Measurements from ENCODE around the gene KCNQ4.

Gene KCNQ4

DNA sequence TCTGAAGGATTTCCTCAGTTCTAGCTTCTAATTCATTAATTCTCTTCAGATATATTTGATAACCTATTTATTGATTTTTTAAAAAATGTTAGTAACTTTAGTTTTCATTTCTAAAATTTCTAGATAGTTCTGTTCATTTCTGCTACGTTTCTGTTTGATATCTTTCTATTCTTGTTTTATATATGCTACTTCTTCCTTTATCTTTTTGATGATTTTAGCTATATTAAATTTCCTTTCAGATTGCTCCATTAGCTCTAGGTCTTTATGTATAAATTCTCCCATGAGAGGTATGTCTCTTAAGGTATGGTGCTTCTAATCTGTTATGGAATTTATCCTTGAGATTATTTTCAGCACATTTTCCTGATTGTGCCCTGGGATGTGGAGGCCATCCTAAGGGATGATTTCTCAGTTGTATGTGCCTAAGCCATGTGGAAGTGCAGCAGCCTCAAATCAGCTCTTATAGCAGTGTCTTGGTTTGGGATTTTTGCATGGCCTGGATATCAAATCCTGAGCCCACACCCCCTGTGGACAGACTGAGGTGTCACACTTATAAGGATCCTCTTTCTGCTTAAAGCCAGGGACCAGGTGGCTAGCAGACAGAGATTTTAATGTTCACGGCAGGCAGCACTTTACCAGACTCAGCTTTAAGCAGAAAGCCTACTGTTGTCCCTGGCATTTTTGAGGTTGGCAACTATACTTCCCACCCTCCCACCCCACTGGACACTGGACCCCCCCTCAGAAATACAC, 6.2 kb upstream of the KCNQ4 start:
- DNase-seq, result no peak

DNA sequence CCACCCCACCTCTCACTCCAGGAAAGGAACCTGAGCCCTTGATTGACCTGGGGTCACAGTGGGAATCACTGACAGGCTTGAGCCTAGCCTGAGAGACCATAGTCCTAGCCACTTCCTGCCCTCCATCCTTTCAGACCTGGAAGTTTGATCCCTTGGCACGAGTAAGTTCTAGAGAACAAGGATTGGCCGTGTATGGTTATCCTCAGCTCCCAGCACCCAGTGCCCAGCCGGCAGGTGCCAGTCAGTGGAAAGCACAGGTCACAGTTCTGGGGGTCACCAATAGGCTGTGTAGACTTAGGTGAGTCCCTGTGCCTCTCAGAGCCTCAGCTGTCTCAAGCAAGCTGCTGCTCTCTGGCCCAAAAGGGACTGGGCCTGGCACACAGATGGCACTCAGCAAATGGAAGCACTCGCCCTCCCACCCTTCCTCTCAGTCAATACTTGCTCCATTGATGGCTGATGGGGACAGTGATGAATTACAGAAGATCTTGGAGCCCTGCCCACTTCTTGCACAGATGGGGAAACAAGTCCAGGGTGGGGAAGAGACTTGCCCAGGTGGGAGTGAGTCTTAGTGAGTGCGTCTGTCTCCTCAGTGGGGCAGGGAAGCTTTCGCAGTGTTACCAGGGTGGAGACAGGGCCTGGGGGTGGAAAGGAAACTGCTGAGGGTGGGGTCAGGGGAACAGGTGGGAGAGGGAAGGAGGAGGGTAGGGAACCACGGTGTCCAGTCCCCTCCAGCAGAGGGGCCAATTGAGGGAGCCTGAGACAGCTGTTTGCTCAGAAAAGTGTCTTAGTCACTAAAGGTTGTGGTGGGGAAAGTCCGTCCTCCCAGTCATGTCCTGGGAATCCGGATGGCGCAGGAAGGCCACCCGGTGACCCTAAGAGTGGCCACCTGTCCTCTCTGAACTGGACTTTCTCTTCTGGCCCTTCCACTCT, 2.6 kb upstream of the KCNQ4 start:
- DNase-seq, result no peak

- DNase-seq, result no peak
Observed at GRCh38 chr1:40781608-40781971, 2.0 kb upstream of the KCNQ4 start.

DNA sequence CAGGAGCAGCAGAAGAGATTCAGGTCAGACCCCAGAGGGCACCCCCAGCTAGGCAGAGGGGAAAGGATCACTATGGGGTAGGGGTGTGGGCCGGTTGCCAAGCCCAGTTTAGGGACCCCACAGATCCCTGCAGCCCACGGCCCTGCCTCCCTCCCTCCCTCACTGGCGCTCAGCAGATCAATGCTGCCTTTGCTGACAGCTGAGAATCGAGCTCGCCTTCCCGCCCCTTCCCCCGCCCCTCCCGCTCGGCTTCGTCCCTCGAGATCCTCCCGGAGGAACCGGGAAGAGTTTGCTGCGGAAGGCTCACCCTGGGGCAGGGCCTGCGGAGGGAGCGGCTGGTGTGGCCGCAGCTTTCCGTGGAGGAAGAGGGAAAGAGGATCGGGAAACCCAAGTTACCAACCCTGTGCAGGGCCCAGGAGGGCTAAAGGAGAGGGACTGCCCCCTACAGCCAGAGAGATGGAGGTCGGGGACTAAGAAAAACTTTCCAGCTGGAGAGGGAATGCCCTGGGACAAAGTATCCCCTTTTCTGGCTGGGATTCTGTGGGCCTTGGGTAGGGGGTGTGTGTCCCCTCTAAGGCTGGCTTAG, 1.1 kb upstream of the KCNQ4 start:
- DNase-seq, result peak; percentile 31

GRCh38 chr1:40784141-40784770, 669 bp downstream of the KCNQ4 start:
- no peak for DNase-seq

GRCh38 chr1:40784771-40785151, 1.2 kb downstream of the KCNQ4 start:
- no peak for DNase-seq

DNA sequence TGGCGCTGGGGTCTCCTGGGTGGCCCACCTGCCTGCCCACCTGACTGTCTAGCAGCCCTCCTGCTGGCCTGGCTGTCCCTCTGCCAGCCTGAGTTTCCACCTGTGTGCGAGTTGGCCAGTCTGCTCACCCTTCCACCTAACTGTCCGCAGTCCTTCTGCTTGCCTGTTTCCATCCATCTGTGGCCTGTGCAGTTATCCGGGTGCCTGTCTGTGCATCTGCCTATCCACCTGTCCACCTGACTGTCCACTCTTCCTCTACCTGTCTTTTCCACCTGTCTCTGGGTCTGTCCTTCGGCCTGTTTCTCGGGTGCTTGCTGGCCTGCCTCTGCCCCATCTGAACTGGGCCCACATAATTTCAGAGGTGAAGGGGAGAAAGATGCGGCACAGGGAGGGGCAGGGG, 1.9 kb downstream of the KCNQ4 start:
- no peak for DNase-seq

DNA sequence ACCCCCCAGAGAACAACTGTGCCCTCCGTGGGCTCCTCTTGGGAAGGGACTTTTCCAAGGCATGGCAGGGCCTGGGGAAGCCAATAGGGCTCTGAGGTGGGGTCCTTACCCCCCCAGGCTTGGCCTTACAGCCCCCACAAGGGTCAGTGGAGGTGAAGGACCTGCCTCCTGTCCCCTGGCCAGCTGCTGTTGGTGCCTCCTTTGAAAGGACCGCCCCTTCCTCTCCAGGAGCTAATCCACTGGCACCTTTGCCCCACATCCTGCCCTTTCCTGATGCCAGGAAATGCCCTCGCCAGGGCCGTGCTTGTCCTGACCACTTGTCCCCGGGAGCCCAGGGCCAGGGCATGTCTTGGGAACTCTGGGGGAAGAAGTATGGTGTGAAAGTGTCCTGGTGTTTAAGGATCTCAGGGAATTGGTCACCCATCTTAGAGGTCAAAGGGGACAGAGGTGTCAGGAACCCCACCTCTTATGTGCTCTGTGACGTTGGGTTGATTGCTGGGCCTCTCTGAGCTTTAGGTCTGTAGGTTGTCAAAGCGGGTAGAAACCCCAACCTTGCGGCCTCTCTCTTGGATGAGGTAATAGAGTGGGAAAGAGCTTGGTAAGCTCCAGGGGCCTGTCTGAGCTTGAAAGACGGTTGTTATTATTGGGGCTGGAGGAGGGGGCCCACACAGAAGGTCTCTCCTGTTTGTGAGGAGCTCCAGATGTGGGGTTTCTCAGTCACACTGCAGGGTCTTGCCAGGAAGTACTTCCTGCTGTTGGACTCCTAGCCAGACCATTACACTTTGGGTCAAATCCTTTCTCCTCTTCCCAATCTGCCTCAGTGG, 2.8 kb downstream of the KCNQ4 start:
- DNase-seq, result no peak

GRCh38 chr1:40786995-40787705, 3.6 kb downstream of the KCNQ4 start:
- no peak for DNase-seq

- DNase-seq, result no peak
Observed at GRCh38 chr1:40787737-40788560, 4.4 kb downstream of the KCNQ4 start.

DNA sequence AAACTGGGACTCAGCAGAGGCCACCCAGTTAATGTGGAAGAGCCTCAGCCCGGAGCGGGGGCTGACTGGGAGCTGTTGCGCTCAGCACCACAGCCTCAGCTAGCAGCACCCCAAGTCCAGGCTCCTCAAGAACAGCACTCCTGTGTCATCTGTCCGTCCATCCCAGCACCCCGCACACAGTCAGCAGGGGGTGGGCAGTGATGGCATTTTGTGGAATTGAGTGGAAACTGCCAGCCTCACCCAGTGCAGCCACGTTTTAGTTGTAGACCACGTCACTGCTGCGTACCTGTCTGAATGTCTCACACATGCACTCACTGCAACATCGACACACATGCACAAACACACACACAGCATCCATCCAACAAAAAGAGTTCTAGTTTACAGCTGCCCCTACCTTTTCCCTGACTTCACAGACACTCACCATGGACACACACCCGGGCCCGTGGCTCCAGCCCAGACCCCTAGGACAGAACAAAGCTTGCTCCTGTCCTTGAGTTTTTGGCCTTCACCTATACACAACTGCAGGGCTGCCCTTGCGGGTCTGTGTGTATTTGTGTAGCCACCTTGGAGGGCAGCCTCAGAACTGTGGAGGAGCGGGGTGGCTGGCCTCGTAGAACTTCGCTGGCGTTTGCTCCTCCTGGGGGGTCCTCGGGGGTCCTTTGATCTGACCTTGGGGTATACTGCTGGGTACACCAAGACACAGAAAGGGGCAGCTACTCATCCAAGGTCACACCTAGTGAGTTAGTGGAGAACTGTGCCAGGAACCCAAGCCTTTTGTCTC, 5.2 kb downstream of the KCNQ4 start:
- DNase-seq, result no peak

GRCh38 chr1:40789342-40789598, 5.7 kb downstream of the KCNQ4 start:
- no peak for DNase-seq

- DNase-seq, result no peak
Observed at GRCh38 chr1:40789661-40790430, 6.3 kb downstream of the KCNQ4 start.

- DNase-seq, result no peak
Observed at GRCh38 chr1:40792036-40792435, 8.4 kb downstream of the KCNQ4 start.

DNA sequence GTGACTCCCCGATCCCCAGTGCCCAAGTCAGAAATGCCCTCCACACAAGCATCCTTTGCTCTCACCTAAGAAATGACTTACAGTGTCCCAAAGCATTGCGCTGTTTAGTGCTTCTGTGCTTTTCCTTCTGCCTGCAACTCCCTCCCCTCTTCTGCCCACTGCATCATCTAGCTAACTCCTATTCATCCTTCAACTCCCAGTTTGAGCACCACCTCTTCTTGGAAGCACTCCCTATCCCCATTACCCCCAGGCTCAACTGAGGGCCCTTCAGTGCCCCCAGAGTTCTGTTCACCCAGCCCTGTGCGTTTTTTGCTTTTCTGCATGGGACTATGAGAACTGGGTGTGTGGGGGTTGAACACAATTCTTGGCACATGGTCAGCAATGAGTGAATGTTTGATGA, 10.0 kb downstream of the KCNQ4 start:
- no peak for DNase-seq

GRCh38 chr1:40794048-40794447, 10.5 kb downstream of the KCNQ4 start:
- DNase-seq, result no peak

DNA sequence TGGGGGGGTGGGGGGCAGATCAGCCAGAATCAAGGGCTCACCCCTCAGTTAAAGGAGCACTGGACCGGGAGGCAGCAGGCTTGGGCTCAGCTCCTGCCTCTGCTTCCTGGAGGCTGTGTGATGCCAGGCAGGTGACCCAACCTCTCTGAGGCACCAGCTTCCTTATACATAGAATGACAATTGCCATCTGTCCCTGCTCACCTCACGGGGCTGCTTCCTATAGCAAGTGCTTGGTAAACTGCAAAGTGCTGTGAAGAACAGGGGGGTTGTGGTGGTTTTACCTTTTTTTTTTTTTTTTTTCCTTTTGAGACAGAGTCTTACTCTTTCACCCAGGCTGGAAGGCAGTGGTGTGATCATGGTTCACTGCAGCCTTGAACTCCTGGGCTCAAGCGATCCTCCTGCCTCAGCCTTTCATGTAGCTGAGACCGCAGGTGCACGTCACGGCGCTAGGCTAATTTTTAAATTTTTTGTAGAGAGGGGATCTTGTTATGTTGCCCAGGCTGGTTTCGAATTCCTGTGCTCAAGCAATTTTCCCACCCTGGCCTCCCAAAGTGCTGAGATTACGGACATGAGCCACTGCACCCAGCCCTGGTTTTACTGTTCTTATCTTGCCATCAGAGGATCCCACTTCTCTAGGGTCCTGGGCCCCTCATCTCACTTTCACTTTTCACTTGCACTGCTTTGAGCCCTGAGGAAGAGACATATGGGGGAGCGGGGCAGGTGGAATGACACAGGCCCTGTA, 11.6 kb downstream of the KCNQ4 start:
- no peak for DNase-seq

DNA sequence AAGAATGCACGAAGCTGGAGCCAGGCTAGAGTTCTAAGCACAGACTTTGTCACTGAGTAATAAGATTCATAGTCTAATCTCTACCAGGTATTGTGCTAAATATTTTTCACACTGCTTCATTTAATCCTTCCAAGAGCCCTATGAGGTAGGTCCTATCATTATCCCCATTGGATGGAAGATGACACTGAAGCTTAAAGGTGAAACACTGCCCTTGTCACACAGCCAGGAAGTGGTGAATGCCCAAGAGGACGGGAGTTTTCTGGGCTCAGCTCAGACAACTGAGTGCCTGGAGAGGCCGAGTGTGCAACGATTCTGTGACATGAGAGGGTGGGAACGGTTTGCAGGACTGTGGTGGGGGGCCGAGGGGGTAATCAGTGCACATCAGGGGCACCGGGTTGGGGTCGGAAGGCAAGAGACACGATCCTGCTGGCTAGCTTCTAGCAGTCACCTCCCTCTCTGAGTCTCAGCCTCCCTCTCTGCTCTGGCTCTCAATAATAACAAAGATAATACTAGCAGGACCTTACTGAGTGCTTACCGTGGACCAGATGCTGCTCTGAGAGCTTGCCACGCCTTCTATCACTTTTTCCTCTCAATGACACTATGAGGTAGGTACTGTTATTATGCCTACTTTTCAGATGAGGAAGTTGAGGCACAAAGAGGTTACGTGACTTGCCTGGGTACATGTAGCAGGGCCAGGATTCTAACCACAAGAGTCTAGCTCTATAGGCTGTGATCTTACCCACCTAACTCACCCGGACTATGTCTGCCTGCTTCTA, 12.4 kb downstream of the KCNQ4 start:
- DNase-seq, result no peak

Measured in EL (cell line).